Keratinocyte (primary cell): ENCODE measurements around the gene SYNE1. TPM values are rescaled to one million over a fixed set of nuclear protein-coding genes. Genes with fewer than 3 reads are reported as not detected.

Source experiments
- DNase-seq: peaks from one replicate; pipeline ENCODE4 v3.0.0-alpha.2; 2011; ENCODE audit warnings: low read depth, missing footprints, low spot score
- FAIRE-seq: peaks from 2 replicates; lab custom pipeline; 2011; peaks lifted over from hg19 to GRCh38; lab: Jason Lieb, UNC
- H2AFZ ChIP-seq: 2 replicates; pipeline ENCODE4 v1.6.0; 2012; ENCODE audit warnings: low read length, control low read depth, inconsistent platforms; ENCODE audit not compliant: control insufficient read depth
- H3K27ac ChIP-seq: 2 replicates; pipeline ENCODE4 v1.5.1; 2011; ENCODE audit warnings: low read length; ENCODE audit not compliant: control insufficient read depth, insufficient read depth
- H3K27me3 ChIP-seq: 3 replicates; pipeline ENCODE4 v1.6.0; 2011; ENCODE audit warnings: low read length; ENCODE audit not compliant: control insufficient read depth, insufficient read depth; ENCODE audit errors: extremely low read depth
- H3K36me3 ChIP-seq, 2 experiments: 2 replicates in 1 of 2; 3 replicates in 1 of 2; pipeline ENCODE4 v1.5.1; 2011; ENCODE audit warnings: low read length in 2 of 2, mild to moderate bottlenecking in 1 of 2; ENCODE audit not compliant: control insufficient read depth in 2 of 2, insufficient read depth in 2 of 2; ENCODE audit errors: extremely low read depth in 1 of 2
- H3K4me1 ChIP-seq: 3 replicates; pipeline ENCODE4 v1.5.1; 2011; ENCODE audit warnings: low read length; ENCODE audit not compliant: control insufficient read depth, insufficient read depth; ENCODE audit errors: extremely low read depth
- H3K4me2 ChIP-seq: 3 replicates; pipeline ENCODE4 v1.6.0; 2011; ENCODE audit warnings: low read depth, low read length; ENCODE audit not compliant: control insufficient read depth, insufficient read depth; ENCODE audit errors: extremely low read depth
- H3K4me3 ChIP-seq, 3 experiments: fragments of 200-600 bp in 1 of 3; sonication (generic) in 1 of 3; 2 replicates in 2 of 3; 3 replicates in 1 of 3; pipeline ENCODE4 v1.5.1; 2011 to 2016; ENCODE audit warnings: low read length in 3 of 3, mild to moderate bottlenecking in 3 of 3, control low read depth in 2 of 3, inconsistent platforms in 1 of 3, low read depth in 1 of 3, mixed read lengths in 1 of 3, mixed run types in 1 of 3, moderate library complexity in 1 of 3; ENCODE audit not compliant: control insufficient read depth in 2 of 3, insufficient read depth in 2 of 3; ENCODE audit errors: extremely low read depth in 1 of 3
- H3K79me2 ChIP-seq: 2 replicates; pipeline ENCODE4 v1.6.0; 2012; ENCODE audit warnings: low read length; ENCODE audit not compliant: control insufficient read depth, insufficient read depth
- H3K9ac ChIP-seq: 3 replicates; pipeline ENCODE4 v1.6.0; 2011; ENCODE audit warnings: low read length; ENCODE audit not compliant: control insufficient read depth, insufficient read depth; ENCODE audit errors: extremely low read depth
- H3K9me1 ChIP-seq: 3 replicates; pipeline ENCODE4 v1.6.0; 2011; ENCODE audit warnings: low read length; ENCODE audit not compliant: control insufficient read depth, insufficient read depth; ENCODE audit errors: extremely low read depth
- H3K9me3 ChIP-seq: 2 replicates; pipeline ENCODE4 v1.5.1; 2012; ENCODE audit warnings: low read depth, low read length; ENCODE audit not compliant: control insufficient read depth
- H4K20me1 ChIP-seq: 3 replicates; pipeline ENCODE4 v1.6.0; 2011; ENCODE audit warnings: low read length; ENCODE audit not compliant: control insufficient read depth, insufficient read depth; ENCODE audit errors: extremely low read depth
- CTCF ChIP-seq, 3 experiments: IDR thresholded peaks in 1 of 3; conservative IDR thresholded peaks in 1 of 3; optimal IDR thresholded peaks in 1 of 3; 2 replicates in 2 of 3; 3 replicates in 1 of 3; pipeline versions ENCODE3 to v1.5.1; 2011; ENCODE audit warnings: low read length in 3 of 3, mild to moderate bottlenecking in 3 of 3, moderate library complexity in 2 of 3, control low read depth in 1 of 3, inconsistent platforms in 1 of 3; ENCODE audit not compliant: insufficient read depth in 2 of 3; ENCODE audit errors: extremely low read depth in 1 of 3
- EZH2 ChIP-seq: IDR thresholded peaks from one replicate; pipeline ENCODE4 v1.6.1; 2012; ENCODE audit warnings: inconsistent platforms, mild to moderate bottlenecking, low read length, moderate library complexity
- dilution Hi-C: fragments of 300-500 bp; cut with MboI; formaldehyde crosslinking; loops from one replicate; pipeline ENCODE4 v1.7.0; 2020; ENCODE audit warnings: low sequenced_read_pairs; ENCODE audit not compliant: extremely low pct_ligation_motif_present
- polyA plus RNA-seq, 5 experiments: library from polyadenylated mRNA; depleted of rRNA in 3 of 5; stranded (reverse) in 3 of 5; stranded (forward) in 1 of 5; unstranded in 1 of 5; fragments of >200 nt; gene quantifications; 1 replicate in 1 of 5; 2 replicates in 3 of 5; 3 replicates in 1 of 5; pipeline versions ENCODE4 v1.2.1 to v1.2.3, GENCODE V29; 2011 to 2012; ENCODE audit warnings: missing spikeins in 2 of 5, low read depth in 1 of 5, low replicate concordance in 1 of 5

SYNE1 gene
- polyA plus RNA-seq, 1 donor (not counting 4 experiments of a cell fraction or from before 2014, with no cell fraction given) = 4.0 TPM

DNA sequence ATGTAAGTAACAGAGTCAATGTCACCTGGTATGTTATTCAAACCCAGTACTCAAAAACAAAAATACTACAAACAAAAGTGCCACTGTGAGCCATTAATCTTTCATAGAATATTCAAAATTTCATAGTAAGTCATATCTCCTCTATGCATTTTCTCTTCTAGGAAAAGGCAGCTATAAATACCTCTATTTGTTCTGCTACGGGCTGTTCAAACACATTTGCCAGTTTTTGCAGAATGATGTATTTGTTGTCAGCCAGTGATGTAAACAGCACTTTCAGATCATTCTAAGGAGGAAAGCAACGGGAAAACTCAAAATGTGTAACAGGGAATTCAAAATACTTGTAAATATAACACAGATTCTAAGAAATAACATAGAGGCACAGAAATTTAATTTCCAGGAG, 388.2 kb downstream of the SYNE1 start:
- Histone ChIP-seq H2AFZ (no peak overlapping the region), H3K9ac (no peak overlapping the region), H4K20me1 (no peaks in the 10 kb centered on the region), H3K27me3 (no peaks in the 10 kb centered on the region), H3K27ac (no peak overlapping the region), H3K9me1 (no peaks in the 10 kb centered on the region), H3K9me3 (no peaks in the 10 kb centered on the region), H3K4me2 (no peak overlapping the region), H3K4me1 (no peaks in the 10 kb centered on the region), H3K36me3 (no peaks in the 10 kb centered on the region), H3K4me3 (no peak overlapping the region), H3K79me2 (no peaks in the 10 kb centered on the region)
- dilution Hi-C loops = no loop called here
- no peak for TF ChIP-seq CTCF (optimal IDR thresholded peaks at IDR 0.05 in 1 of 3, IDR thresholded peaks at IDR 0.05 in 1 of 3, conservative IDR thresholded peaks at IDR 0.05 in 1 of 3; ENCODE audit: extremely low read depth in 1 of 3, insufficient read depth in 2 of 3, low read length in 3 of 3)
- no peak for TF ChIP-seq EZH2
- FAIRE-seq (no peak), DNase-seq (no peak)

- Histone ChIP-seq H3K9me3 (no peaks in the 10 kb centered on the region), H3K79me2 (no peaks in the 10 kb centered on the region), H3K4me1 (no peaks in the 10 kb centered on the region), H2AFZ (no peak overlapping the region), H3K9me1 (no peaks in the 10 kb centered on the region), H3K27ac (no peak overlapping the region), H3K4me2 (no peak overlapping the region), H3K4me3 (no peak overlapping the region), H3K27me3 (no peaks in the 10 kb centered on the region), H3K9ac (no peak overlapping the region), H4K20me1 (no peaks in the 10 kb centered on the region), H3K36me3 (no peaks in the 10 kb centered on the region)
- dilution Hi-C loops = no loop called here
- DNase-seq (no peak), FAIRE-seq (no peak)
- TF ChIP-seq CTCF (optimal IDR thresholded peaks at IDR 0.05 in 1 of 3, IDR thresholded peaks at IDR 0.05 in 1 of 3, conservative IDR thresholded peaks at IDR 0.05 in 1 of 3; ENCODE audit: extremely low read depth in 1 of 3, insufficient read depth in 2 of 3, low read length in 3 of 3) (no peak), EZH2 (no peak)
Measured at GRCh38 chr6:152246554-152247337, 390.4 kb downstream of the SYNE1 start.
